GM23248 (cell line): Measurements from ENCODE around the gene CCDC149. TPM values are rescaled to one million over a fixed set of nuclear protein-coding genes. Genes with fewer than 3 reads are reported as not detected.
"Not testable (repeated sequence)": the region's sequence is repeated elsewhere in the genome, so short reads cannot be mapped to it uniquely, and the experiment has no call there.

Source experiments
- DNase-seq: peaks from one replicate; pipeline ENCODE4 v3.0.0-alpha.2; 2015
- H2AFZ ChIP-seq: fragments of 200-600 bp; sonication (generic); 2 replicates; pipeline ENCODE4 v1.6.1; 2016; ENCODE audit warnings: antibody characterized with exemption
- H3F3A ChIP-seq: fragments of 200-600 bp; sonication (generic); 2 replicates; pipeline ENCODE4 v1.6.1; 2016; ENCODE audit warnings: mild to moderate bottlenecking, antibody characterized with exemption, mixed run types; ENCODE audit not compliant: insufficient read depth
- H3K27ac ChIP-seq: fragments of 200-600 bp; sonication (generic); 2 replicates; pipeline ENCODE4 v1.5.1; 2016; ENCODE audit warnings: mild to moderate bottlenecking
- H3K27me3 ChIP-seq: fragments of 200-600 bp; sonication (generic); replicated peaks from 2 replicates; pipeline ENCODE4 v1.6.1; 2016; ENCODE audit warnings: mild to moderate bottlenecking; ENCODE audit not compliant: insufficient read depth
- H3K36me3 ChIP-seq: fragments of 200-600 bp; sonication (generic); 2 replicates; pipeline ENCODE4 v1.6.1; 2016; ENCODE audit warnings: low read depth, mild to moderate bottlenecking
- H3K4me1 ChIP-seq: fragments of 200-600 bp; sonication (generic); 2 replicates; pipeline ENCODE4 v1.6.1; 2016; ENCODE audit warnings: mild to moderate bottlenecking; ENCODE audit not compliant: insufficient read depth
- H3K4me2 ChIP-seq: fragments of 200-600 bp; sonication (generic); one replicate; pipeline ENCODE4 v1.6.1; 2016; ENCODE audit warnings: mild to moderate bottlenecking; ENCODE audit not compliant: unreplicated experiment
- H3K4me3 ChIP-seq: fragments of 200-600 bp; sonication (generic); 2 replicates; pipeline ENCODE4 v1.5.1; 2016; ENCODE audit warnings: mild to moderate bottlenecking
- H3K79me2 ChIP-seq: fragments of 200-600 bp; sonication (generic); 2 replicates; pipeline ENCODE4 v1.6.1; 2016; ENCODE audit warnings: mild to moderate bottlenecking; ENCODE audit not compliant: insufficient read depth
- H3K9ac ChIP-seq: fragments of 200-600 bp; sonication (generic); 2 replicates; pipeline ENCODE4 v1.6.1; 2016; ENCODE audit warnings: mild to moderate bottlenecking
- H3K9me2 ChIP-seq: fragments of 200-600 bp; sonication (generic); 2 replicates; pipeline ENCODE4 v1.6.1; 2016; ENCODE audit warnings: mixed run types, mild to moderate bottlenecking, moderate library complexity; ENCODE audit not compliant: insufficient read depth
- H3K9me3 ChIP-seq: fragments of 200-600 bp; sonication (generic); one replicate; pipeline ENCODE4 v1.6.1; 2017; ENCODE audit warnings: low read depth
- H4K20me1 ChIP-seq: fragments of 200-600 bp; sonication (generic); 2 replicates; pipeline ENCODE4 v1.6.0; 2016; ENCODE audit not compliant: insufficient read depth
- EZH2 ChIP-seq: fragments of 200-600 bp; sonication (generic); IDR thresholded peaks from 2 replicates; pipeline ENCODE4 v1.6.1; 2018; ENCODE audit warnings: antibody characterized with exemption, mild to moderate bottlenecking; ENCODE audit not compliant: insufficient read depth, poor library complexity, severe bottlenecking
- EZH2phosphoT487 ChIP-seq: fragments of 200-600 bp; sonication (generic); IDR thresholded peaks from 2 replicates; pipeline ENCODE4 v1.6.1; 2018; ENCODE audit warnings: antibody characterized with exemption, moderate library complexity, mild to moderate bottlenecking, low read depth; ENCODE audit not compliant: insufficient read depth
- WGBS, 2 experiments: methylation state at CpG; one replicate each; pipeline ENCODE4 v1.1.6; 2015 to 2017; ENCODE audit warnings: low lambda C conversion rate in 2 of 2, low coverage in 1 of 2; ENCODE audit errors: missing lambda C conversion rate in 2 of 2; 5-methylcytosine and 5-hydroxymethylcytosine counted together
- in situ Hi-C: fragments of 300-500 bp; cut with MboI; formaldehyde crosslinking; loops from 2 replicates; pipeline ENCODE4 v1.15.0; 2020
- polyA plus RNA-seq: library from polyadenylated mRNA; unstranded; fragments of >200 nt; fragmentation: Nextera tagmentation; extraction: Ambion mirVana; gene quantifications from 2 replicates; pipeline ENCODE4 v1.2.1, GENCODE V29; 2016
- total RNA-seq: library from RNA; depleted of rRNA; stranded (reverse); fragments of >200 nt; shearing (Covaris generic); gene quantifications from 2 replicates; pipeline ENCODE4 v1.2.3, GENCODE V29; 2014

Gene CCDC149
- total and polyA plus RNA-seq, 2 experiments from 2014 or later: 6.1 to 9.7 TPM

GRCh38 chr4:24915121-24915922 lies 2.5 kb upstream of the CCDC149 start:
- Histone ChIP-seq H3K36me3 (no peaks in the 10 kb centered on the region), H3K27me3 (no peaks in the 10 kb centered on the region), H3K9ac (no peak overlapping the region), H3K4me3 (no peak overlapping the region), H3K79me2 (no peaks in the 10 kb centered on the region), H3K9me2 (no peaks in the 10 kb centered on the region), H3K9me3 (no peaks in the 10 kb centered on the region), H3F3A (peaks cover 12% of the 10 kb centered on the region; the same call in 1 of the 2 replicates), H4K20me1 (no peaks in the 10 kb centered on the region), H3K4me2 (no peak overlapping the region), H2AFZ (no peak overlapping the region), H3K27ac (no peak overlapping the region), H3K4me1 (peaks cover under 1% of the 10 kb centered on the region; the same call in 1 of the 2 replicates)
- 63 to 65% methylated on average over 8 of the region's 8 CpGs for whole genome bisulfite sequencing, 2 experiments
- in situ Hi-C loops: no loop called here
- DNase-seq: no peak
- no peak for TF ChIP-seq EZH2phosphoT487

GRCh38 chr4:24914460-24914859 lies 1.6 kb upstream of the CCDC149 start:
- peaks cover 4% of the 10 kb centered on the region; the same call in 1 of the 2 replicates for H3K4me1 ChIP-seq
- no peaks in the 10 kb centered on the region for H3K9me3 ChIP-seq
- no peaks in the 10 kb centered on the region for H3K9me2 ChIP-seq
- H4K20me1 ChIP-seq: no peaks in the 10 kb centered on the region
- in situ Hi-C loops: no loop called here
- H3K79me2 ChIP-seq: no peaks in the 10 kb centered on the region
- H3K27ac ChIP-seq: no peak overlapping the region
- H3K36me3 ChIP-seq: no peaks in the 10 kb centered on the region
- no peak overlapping the region for H3K4me3 ChIP-seq
- DNase-seq: peak; percentile 35
- peaks cover 12% of the 10 kb centered on the region; the same call in 1 of the 2 replicates for H3F3A ChIP-seq
- TF ChIP-seq EZH2: no peak
- TF ChIP-seq EZH2phosphoT487: no peak
- H3K9ac ChIP-seq: no peak overlapping the region
- 51 to 71% methylated on average over 5 to 6 of the region's 6 CpGs for WGBS, 2 experiments
- no peak overlapping the region for H3K4me2 ChIP-seq
- no peaks in the 10 kb centered on the region for H3K27me3 ChIP-seq
- no peak overlapping the region for H2AFZ ChIP-seq

GRCh38 chr4:24913119-24913485 lies 260 bp upstream of the CCDC149 start:
- Histone ChIP-seq H3K4me2 (peak overlapping the region; percentile 82), H3K4me1 (peaks cover 4% of the 10 kb centered on the region; the same call in 1 of the 2 replicates), H3K9ac (peak overlapping the region; percentile 90), H3K27ac (peak overlapping the region; percentile 54), H3F3A (peaks cover 12% of the 10 kb centered on the region; the same call in 1 of the 2 replicates), H4K20me1 (no peaks in the 10 kb centered on the region), H3K9me3 (no peaks in the 10 kb centered on the region), H2AFZ (peak overlapping the region; percentile 99), H3K79me2 (no peaks in the 10 kb centered on the region), H3K27me3 (no peaks in the 10 kb centered on the region), H3K9me2 (no peaks in the 10 kb centered on the region), H3K36me3 (no peaks in the 10 kb centered on the region), H3K4me3 (peak overlapping the region; percentile 79)
- no peak for DNase-seq
- WGBS, 2 experiments: 22 to 35% methylated on average over 16 to 25 of the region's 25 CpGs
- no peak for TF ChIP-seq EZH2phosphoT487
- in situ Hi-C loops: no loop called here

- Histone ChIP-seq H2AFZ (no peak overlapping the region), H3K27me3 (no peaks in the 10 kb centered on the region), H3K36me3 (no peaks in the 10 kb centered on the region), H4K20me1 (no peaks in the 10 kb centered on the region), H3K4me1 (peaks cover 4% of the 10 kb centered on the region; the same call in 1 of the 2 replicates), H3F3A (peaks cover 12% of the 10 kb centered on the region; the same call in 1 of the 2 replicates), H3K9me3 (no peaks in the 10 kb centered on the region), H3K9ac (no peak overlapping the region), H3K4me3 (no peak overlapping the region), H3K79me2 (no peaks in the 10 kb centered on the region), H3K27ac (no peak overlapping the region; the same call in 1 of the 2 replicates), H3K4me2 (no peak overlapping the region), H3K9me2 (no peaks in the 10 kb centered on the region)
- TF ChIP-seq EZH2phosphoT487 (no peak), EZH2 (no peak)
- peak; percentile 87 for DNase-seq
- WGBS, 2 experiments: 47 to 69% methylated on average over 1 of the region's 1 CpG
- in situ Hi-C loops: no loop called here
Measured at GRCh38 chr4:24910499-24910898, 2.3 kb downstream of the CCDC149 start.

GRCh38 chr4:24909606-24910005 lies 3.2 kb downstream of the CCDC149 start:
- H3K27ac ChIP-seq, H3K9ac ChIP-seq, H3K36me3 ChIP-seq, H3K79me2 ChIP-seq, H4K20me1 ChIP-seq, H3K9me3 ChIP-seq, H2AFZ ChIP-seq, in situ Hi-C loops, H3K27me3 ChIP-seq, H3K4me1 ChIP-seq, H3K4me2 ChIP-seq, H3K9me2 ChIP-seq, DNase-seq, H3K4me3 ChIP-seq: not testable (repeated sequence)
- H3F3A ChIP-seq: peaks cover 12% of the 10 kb centered on the region; the same call in 1 of the 2 replicates
- WGBS, 2 experiments: 78 to 82% methylated on average over 3 of the region's 3 CpGs
